Measurements from ENCODE around the gene ZBTB7C.

Gene ZBTB7C

DNA sequence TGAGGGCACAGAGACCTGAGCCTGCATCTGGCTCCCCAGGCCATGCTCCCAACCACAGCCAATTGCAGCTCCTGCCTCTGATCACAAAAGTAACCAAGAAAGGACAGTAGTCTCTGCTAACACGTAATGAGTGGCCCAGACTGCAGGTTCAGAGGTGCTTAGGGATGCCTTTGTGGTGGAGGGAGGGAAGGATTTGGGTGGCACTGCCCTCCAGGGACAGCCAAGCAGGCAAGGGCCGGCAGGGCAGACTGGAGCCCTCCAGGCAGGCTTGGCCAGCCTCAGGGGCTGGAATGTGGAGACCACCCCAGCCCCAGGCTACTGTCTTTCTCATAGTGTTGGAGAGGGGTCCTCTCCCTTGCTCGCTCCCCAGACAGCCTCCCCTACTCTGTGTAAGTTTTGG is 364.2 kb downstream of the ZBTB7C start:
- no peak for DNase-seq

GRCh38 chr18:48043166-48043565 is 366.0 kb downstream of the ZBTB7C start:
- DNase-seq = no peak

DNA sequence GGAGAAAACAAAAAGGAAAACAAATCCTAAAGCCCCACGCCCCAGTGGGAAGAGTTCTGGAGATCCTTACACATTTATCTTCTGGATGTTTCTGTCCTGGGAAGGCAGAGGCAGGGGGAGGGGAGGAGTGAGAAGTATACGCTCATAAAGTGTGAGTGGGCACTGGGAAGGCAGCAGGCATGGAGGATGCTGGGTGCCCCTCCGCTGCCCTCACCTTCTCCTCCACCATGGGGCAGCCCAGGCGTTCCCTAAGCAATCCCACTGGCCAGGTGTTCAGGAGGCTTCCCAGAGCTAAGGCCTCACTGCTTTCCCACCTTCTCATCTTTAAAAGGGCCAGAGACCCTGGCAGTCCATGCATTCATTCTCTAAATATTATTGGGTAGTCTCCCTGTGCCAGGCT is 366.8 kb downstream of the ZBTB7C start:
- DNase-seq = no peak

- no peak for DNase-seq
These were observed 368.6 kb downstream of the ZBTB7C start for GRCh38 chr18:48040457-48041110.

DNA sequence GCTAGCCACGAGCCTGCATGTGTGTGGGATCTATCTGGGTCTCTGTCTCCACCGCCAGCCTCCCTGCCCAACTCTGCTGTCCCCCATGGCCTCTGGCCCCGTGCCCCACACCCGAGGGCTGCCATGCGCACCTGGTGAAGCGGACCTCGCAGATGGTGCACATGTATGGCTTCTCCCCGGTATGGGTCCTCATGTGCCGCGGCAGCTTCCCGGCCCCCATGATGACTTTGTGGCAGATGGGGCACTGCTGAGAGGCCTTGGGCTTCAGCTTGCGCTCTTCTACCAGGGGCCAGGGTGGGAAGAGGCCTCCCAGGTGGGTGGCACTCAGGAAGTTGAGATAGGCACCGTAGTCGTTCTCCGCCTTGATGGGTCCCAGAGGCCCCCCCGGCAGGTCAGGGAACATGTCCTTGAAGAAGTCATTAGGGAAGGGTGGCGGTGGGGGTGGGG is 369.4 kb downstream of the ZBTB7C start:
- DNase-seq = no peak

- DNase-seq = no peak
These were observed 370.5 kb downstream of the ZBTB7C start for GRCh38 chr18:48038636-48039035.

DNA sequence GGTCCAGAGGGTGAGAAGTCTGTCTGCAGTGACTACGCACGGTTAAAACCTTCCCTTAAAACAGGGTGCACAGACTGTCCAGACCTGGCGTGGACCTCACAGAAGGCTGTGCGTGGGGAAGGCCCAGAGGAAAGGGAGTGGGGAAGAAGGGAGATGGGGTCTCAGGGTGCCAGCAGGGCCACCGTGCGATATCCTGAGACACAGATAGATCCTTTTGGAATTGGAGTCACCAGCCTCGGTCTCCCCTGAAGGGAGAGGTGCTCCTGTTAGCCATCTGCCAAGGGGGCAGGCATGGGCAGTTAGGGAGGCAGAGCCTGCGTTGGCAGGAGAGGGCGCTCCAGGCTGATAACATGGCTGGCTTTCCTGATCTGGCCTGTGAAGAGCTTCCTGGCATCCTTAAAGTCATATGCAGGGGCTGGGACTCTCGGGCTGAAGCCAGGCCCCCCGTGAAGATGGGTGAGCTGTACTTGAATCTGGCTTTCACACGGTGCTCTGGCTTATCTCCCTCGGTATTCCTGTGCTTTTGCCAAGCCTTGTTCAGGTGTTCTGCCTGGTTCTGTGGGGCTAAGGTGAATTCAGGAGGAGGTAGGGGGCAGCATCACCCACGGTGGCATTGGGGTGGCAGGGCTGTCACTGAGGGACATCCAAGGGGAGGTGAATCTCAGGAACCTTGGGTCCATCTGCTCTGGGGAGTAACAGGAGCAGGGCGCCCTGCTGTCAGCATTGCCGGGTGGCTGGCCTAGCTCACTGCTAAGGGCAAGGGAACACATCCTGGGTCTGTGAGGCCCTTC is 371.5 kb downstream of the ZBTB7C start:
- peak; percentile 45 for DNase-seq

DNA sequence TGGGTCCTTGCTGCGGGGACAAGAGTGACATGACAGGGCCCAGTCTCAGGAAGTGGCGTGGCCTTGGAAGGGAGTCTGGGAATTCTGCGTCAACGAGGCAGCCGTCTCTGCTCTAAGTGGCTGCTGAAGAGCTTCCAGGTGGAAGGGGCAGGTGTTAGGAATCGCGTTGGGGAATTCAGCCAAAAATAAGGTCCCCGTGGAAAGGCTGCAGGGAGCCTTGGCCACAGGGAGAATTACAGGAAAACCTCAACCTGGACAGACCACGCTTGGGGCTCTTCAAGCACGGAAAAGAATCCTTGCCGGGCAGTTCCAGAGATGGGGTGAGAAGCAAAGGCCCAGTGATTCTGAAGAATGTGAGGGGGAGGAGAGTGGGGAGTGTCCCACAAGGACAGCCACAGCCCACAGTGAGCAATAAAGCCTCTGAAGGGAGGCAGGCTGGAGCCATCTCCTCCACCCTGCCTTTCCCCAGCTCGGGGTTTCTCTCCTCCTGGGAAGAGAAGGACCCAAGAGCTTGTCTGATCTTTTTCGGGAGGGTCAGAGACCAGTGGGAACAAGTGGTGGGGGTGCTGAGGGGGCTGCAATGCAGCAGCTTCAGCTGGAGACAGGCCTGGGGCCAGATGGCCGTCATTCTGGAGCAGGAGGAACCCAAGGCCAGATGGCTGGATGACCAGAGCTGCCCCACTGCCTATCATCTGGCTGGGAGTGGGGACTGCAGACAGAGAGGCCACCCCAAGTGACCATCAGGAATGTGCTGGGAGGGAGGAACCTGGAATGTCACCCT is 372.4 kb downstream of the ZBTB7C start:
- peak; percentile 33 for DNase-seq

DNA sequence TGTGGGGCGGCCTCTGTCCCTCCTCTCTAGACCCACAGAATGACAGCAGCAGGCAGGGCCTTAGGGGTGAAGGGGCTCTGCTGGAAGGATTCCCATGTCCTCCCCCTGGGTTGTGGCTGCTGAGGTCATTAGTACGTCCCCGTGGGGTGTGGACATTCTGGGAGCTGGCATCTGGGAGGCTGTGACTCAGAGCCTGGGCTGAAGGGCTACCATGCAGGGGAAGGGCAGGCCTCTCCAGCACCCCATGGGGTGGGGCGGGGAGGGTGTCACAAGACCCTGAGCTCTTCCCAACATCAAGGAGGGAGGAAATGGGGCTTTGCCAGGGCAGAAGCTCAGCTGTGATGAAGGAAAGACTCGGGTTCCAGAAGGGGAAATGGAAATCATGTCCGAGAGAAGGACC is 373.0 kb downstream of the ZBTB7C start:
- peak; percentile 38 for DNase-seq

- DNase-seq = no peak
These were observed 373.7 kb downstream of the ZBTB7C start for GRCh38 chr18:48035556-48035860.

- DNase-seq = no peak
These were observed 374.3 kb downstream of the ZBTB7C start for GRCh38 chr18:48034651-48035555.

- no peak for DNase-seq
These were observed 375.2 kb downstream of the ZBTB7C start for GRCh38 chr18:48033790-48034650.

DNA sequence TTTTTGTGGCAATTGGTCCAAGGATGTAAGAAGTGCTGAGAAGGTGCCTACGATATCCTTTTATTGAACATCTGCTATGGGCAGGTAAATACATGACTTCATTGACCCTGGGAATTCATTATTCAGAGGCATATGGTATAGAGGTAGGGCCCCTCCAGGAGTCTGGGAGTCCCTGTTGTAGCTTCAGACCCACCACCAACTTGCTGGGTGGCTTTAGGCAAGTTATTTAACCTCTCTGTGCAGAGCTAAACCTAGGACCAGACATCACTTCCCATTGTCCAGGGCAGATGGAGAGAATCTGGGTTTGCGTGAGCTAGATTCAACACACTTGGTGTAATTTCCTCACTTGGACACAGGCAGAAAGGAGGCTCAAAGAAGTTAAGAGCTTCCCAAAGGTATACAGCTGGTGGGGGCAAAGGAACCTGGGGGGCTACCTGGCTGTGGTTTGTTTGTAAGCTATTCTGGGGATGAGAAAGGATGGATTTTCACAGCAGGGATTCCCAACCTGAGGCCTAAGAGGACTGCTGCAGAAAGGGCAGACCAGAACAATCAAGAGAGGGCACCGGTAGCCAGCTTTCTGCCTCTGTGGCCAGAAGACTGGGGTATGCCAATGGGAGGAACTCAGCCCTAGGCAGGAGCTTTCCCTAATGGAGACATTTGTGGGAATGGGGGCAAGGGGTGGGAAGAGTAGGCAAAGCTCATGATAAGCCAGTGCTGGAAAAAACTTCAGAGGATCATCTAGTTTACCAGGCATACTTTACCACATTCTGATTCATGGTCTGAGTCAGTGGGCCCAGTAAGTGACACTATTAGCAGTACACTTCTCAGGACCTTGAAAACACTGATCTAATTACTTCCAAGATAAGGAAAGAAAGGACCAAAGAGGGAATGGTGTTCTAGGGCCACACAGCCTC is 376.1 kb downstream of the ZBTB7C start:
- no peak for DNase-seq

- DNase-seq = no peak
These were observed 377.5 kb downstream of the ZBTB7C start for GRCh38 chr18:48031641-48032040.

- DNase-seq = no peak
These were observed 378.3 kb downstream of the ZBTB7C start for GRCh38 chr18:48030616-48031480.

GRCh38 chr18:48029296-48029986 is 379.7 kb downstream of the ZBTB7C start:
- DNase-seq = no peak

- DNase-seq = no peak
These were observed 380.5 kb downstream of the ZBTB7C start for GRCh38 chr18:48028696-48029095.

- DNase-seq = no peak
These were observed 381.1 kb downstream of the ZBTB7C start for GRCh38 chr18:48028081-48028480.

- DNase-seq = no peak
These were observed 381.7 kb downstream of the ZBTB7C start for GRCh38 chr18:48027401-48027963.

Data from activated CD8-positive, alpha-beta memory T cell treated with anti-CD3 and anti-CD28 coated beads, Interleukin-2, amount 50 U/mL, for 48 hours (primary cell).